HTERT RPE-1 (cell line): Measurements from ENCODE around the gene CAMTA1.

ENCODE experiments used
- in situ Hi-C: fragments of 300-500 bp; cut with MboI; formaldehyde crosslinking; loops from 4 replicates; pipeline ENCODE4 v1.14.3; 2020; ENCODE audit warnings: low sequenced_read_pairs

The CAMTA1 gene

GRCh38 chr1:7418442-7419080 lies 633.3 kb downstream of the CAMTA1 start:
- in situ Hi-C loops, result no loop called here

DNA sequence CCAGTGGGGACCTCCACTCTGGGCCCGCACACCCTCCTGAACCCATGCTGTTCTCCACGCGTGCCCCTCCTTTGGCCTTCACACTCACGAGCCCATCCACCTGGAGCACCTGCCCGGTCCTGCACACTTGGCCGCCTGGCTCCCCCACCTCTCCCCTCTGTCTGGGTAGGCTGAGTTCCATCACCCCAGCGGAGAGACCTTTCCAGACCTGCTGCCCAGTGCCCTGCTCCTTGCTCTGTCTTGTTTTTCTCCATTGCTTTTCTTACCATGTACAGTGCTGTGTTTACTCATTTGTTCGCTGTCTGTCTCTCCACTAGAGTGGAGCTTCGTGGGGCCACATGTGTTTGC lies 634.8 kb downstream of the CAMTA1 start:
- in situ Hi-C loops, result no loop called here

DNA sequence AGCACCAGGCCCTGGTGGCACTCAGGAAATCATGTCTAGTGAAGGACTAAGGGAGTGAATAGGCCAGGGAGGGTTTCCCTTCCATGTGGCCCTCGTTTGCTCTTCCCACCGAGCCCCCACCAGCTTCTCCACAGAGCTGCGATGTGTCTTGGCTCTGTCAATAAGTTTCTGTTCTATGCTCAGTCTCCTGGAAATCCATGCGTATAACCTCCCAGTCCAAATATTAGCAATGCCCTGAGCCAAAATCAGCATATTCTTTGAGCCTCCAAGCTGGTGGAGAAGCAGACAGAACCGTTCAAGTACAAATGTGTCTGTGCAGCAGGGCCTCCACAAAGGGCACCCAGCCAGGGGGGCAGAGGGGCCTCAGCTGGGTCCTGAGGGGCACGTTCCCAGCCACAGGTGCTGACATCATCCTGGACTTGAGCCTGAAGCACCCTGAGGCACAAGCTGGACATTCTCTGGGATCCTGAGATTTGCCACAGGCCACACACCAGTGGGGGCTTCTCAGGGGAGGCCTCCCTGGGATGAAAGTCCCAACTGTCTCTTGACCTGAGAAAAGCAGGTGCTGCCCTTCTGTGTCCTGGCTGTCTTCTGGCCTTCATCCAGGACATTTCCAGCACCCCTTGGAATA lies 635.3 kb downstream of the CAMTA1 start:
- in situ Hi-C loops, result no loop called here

DNA sequence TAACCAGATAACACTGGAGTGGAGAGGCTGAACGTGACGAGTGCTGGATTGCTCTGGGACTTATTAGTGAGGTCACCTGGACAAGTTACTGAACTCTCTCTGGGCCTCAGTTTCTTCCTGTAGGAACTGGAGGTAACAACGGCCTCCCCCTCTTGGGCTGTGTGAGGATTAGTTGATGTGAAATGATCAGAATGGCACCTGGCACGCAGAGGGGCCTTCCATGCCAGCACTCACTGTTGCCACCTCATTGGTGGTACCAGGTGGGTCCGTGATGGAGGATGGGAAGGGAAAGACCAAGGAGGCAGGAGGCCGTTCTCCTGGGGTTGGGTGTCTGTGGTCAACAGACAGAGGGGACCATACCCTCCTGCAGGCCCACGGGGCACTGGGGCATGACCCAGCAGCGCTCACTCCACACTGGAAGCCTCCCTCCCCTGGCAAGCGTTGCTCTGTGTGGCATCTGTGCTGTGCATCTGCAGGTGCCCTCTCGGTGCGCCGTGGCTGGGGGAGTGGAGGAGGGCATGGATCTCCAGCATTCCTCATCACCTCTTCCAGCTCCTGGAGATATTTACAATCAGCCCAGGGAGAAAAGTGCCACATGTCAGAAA lies 636.3 kb downstream of the CAMTA1 start:
- in situ Hi-C loops, result no loop called here

DNA sequence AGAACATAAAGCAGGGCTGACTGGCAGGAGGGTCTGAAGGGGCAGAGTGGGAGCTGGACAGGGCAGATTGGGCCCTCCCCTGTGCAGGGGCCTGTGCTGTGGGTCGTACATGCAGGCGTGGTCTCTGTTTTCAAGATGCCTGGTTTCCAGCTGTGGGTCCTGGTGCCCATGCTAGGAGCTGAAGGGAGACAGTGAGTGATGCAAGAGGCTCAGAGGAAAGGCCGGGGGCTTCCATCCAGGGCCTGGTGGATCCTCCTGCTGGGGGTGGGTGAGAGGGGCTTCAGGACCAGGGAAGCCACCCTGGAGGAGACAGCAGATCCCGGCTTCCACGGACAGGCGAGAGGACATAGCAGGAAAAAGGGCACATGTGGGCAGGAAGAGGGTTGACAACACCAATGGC lies 636.8 kb downstream of the CAMTA1 start:
- in situ Hi-C loops, result no loop called here

DNA sequence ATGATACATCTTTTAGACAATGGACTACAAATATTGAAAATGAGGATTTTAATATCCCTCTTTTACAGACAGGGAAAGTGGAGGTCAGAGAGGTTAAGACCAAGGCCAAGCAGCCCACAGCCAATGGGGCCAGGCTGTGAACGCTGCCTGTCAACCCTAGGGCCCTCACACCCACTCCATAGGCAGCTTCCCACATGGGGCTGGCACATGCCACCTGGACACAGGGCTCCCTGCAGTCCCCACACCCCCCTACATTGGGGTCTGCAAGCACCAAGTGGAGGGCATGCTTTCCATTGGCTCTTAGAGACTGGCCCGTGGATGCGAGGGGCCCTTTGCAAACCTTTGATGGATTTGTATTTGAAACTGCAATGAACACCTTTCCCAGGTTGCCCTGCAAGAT lies 637.3 kb downstream of the CAMTA1 start:
- in situ Hi-C loops, result no loop called here

GRCh38 chr1:7422966-7423365 lies 637.7 kb downstream of the CAMTA1 start:
- in situ Hi-C loops, result no loop called here

DNA sequence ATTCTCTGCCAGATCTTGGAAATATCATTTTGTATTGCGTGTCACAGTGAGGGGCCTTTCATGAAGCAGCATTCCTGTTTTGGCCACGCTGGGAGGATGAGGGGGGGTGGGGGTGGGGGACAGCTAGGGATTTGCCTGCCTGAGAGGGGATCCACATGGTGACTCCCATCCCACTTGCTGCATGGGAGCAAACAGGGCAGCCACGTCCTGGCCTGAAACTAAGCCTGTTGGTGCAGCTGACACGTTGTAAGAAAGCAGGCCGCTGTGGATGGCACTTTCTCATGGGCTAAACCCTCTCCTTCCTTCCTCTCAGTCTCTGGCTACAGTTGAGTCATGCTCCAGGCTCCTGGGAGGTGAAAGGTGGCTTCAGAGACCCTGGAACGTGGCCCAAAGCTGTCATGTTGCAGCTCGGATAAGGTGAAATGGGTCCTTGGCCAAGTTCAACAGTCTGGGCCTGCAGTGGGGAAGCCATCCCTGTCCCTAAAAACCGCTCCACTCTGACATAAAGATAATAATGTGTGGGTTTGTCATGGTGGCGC lies 639.2 kb downstream of the CAMTA1 start:
- in situ Hi-C loops, result no loop called here

DNA sequence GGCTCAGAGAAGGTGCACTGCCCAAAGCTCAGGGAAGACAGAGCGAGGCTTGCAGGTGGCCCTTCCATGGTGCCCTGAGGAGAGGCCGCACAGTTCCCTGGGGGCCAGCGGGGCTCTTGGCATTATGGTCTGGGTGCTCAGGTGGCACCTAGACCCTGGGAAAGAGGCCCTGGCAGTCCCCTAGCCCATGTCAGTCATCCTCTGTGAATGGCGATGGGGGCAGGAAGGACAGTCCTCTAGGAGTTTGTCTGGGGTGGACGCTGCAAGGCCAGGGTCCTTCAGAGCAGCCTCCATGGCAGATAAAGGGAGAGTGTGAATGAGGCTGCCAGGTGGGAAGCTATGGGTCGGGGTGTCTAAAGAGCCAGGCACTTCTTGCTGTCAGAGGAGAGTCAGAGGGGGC lies 640.0 kb downstream of the CAMTA1 start:
- in situ Hi-C loops, result no loop called here

DNA sequence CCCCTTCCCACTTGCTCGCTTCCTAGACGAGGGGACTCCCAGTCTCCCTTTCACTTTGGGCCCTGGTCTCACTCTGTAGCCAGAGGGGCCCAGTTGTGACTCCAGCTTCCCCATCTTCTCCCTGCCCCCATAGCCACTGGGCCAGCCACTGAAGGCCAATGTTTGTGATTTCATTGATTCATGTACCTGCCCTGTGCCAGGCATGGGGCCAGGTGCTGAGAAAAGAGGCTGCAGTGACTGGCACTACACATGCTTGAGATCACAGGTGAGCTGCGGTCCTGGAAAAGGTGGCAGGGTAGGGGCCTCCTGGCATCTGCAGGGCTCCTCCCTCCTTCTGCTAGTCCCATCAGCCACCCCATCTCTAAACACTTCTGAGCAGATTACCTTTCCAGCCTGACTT lies 640.5 kb downstream of the CAMTA1 start:
- in situ Hi-C loops, result no loop called here

DNA sequence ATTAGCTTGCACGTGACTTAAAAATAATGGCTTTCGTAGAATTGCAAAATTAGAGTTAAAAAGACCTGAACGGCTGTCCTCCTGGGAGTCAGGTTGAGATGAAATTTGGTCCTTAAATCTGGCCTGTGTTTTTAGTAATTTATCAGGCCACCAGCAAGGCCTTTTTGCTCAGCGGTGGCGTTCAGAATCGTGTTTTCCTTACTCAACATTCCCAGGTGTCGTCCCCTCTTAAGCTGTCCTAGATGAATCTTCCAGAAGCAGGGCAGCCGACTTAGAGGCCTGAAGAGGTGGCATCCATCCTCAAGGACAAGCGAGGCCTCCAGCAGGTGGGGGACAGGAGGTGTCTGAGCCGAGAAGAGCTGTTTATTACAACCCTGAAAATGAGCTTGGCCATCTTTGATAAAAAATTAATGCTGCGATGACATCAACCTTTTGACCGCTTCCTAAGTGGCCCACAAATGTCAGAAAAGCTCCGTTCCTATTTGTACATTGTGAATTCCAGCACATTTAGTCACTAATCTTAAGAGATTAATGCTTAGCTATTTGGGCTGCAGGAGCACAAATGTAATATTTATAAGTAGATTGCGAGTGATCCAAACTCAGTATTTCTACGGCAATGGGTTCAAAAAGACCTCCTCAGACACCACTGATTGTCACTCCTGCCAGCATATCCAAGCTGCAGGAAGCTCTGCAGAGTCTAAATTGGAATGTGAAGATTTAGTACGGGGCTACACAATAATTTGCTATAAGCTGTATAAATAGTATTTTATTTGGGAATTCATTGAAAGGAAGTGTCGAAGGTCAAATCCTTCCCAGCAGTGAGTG lies 641.7 kb downstream of the CAMTA1 start:
- in situ Hi-C loops, result no loop called here

DNA sequence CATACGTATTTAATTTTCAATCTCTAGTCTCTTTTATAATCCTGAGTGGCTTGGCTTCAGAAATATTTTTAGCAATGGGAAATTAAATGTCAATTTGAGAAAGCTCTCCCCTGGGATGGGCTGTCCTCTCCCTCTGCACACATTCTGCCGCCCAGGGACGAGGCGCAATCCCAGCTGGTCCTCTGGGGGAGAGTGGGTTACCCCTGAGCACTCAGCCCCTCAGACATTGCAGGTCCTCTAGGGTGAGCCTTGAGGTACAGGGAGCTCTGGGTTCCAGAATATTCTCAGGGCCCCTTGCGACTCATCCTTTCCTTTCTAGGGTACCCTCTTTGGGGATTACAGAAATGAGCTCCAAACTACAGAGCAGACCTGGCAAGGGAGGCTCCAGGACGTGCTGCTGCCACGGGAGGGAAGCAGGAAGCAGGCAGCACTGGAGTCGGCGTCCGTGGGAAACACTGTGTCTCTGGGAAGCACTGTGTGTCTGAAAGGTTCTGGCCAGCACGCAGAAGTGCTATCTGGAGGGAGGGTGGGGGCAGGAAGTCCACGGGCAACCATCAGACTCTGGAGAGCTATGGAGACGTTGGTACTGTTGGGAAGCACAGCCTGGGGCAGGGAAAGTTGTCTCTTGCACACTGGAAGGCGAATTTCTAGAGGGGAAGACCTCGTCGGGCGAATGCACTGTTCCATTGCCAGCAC lies 642.5 kb downstream of the CAMTA1 start:
- in situ Hi-C loops, result no loop called here

DNA sequence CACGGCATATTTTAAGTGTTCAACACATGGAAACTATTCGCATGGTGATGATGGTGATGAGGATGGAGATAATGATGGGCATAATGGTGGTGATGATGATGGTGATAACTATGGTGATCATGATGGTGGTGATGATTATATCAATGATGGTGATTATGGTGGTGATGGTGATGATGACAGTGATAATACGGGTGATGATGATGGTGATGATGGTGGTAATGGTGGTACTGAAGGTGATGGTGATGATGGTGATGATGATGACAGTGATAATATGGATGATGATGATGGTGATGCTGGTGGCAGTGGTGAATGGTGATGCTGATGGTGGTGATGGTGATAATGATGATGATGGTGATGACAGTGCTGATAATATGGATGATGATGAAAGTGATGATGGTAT lies 644.0 kb downstream of the CAMTA1 start:
- in situ Hi-C loops, result no loop called here

DNA sequence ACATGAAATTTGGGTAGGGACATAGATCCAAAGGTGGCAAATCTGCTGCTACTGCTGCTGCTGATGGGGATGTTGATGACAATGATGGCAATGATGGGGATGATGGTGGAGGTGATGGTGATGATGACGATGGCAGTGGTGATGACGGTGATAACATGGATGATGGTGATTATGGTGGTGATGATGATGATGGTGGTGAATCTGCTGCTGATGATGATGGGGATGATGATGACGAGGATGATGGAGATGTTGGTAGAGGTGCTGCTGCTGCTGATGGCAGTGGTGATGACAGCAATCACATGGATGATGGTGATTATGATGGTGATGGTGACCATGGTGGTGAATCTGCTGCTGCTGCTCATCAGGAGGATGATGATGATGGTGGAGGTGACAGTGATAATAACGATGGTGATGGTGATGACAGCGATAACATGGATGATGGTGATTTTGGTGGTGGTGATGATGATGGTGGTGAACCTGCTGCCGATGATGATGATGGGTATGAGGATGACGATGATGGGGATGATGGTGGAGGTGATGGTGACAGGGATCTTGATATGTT lies 644.9 kb downstream of the CAMTA1 start:
- in situ Hi-C loops, result no loop called here

DNA sequence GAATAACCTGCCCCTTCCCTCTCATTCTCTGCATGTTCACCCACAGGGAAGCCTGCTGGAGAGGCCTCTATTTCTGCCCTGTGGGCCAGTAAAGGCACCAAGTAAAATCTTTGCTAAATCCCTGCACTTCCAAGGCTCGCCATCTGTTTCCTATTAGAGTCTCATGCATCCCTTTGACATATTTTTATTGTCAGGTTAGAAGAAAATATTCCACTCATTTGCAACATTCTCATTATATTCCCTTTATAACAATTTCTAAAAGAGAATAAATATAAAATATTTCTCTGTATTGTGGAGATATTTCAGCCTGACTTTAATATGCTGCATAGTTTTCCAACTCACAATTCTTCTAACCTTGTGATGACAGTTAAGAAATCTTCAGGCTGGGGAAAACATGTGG lies 645.4 kb downstream of the CAMTA1 start:
- in situ Hi-C loops, result no loop called here

GRCh38 chr1:7432102-7432899 lies 647.0 kb downstream of the CAMTA1 start:
- in situ Hi-C loops, result no loop called here

GRCh38 chr1:7432900-7433380 lies 647.7 kb downstream of the CAMTA1 start:
- in situ Hi-C loops, result no loop called here

- in situ Hi-C loops, result no loop called here
These were observed 649.3 kb downstream of the CAMTA1 start for GRCh38 chr1:7434566-7434965.

DNA sequence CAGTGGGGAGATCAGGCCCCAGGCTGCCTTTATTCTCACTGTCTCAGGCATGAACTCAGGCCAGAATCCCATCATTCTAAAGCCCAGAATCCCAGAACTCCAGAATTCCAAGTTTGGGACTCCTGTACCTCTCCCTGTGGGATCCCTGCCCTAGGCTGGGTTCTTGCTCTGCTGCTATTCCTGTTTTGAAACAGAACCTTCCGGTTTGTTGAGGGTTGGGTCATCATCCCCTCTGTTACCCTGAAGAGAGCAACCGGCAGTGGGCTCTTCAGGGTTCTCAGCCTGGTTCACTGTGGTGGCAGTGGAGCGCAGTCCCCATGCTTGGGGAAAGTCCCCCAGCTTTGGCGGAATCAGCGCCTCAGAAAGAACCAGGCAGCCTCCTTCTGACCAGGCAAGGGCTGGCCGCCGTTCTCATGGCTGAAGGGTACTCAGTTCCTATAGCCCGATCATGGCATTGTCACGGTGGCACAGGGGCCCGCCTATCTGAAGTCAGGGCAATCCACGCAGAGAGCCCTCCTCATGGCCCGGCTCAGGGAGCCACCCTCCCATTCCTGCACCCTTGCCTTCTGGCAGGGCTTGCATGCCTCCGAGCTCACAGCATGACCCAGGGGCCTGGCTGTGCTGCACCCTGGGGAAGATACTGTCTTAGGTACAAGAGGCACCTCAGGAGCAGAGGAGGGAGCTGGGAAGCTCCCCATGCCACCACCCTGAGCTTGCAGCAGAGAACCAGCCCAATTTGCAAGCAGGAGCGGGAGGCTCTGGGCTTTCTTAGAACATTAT lies 650.2 kb downstream of the CAMTA1 start:
- in situ Hi-C loops, result no loop called here
